ENCODE results near the gene PYGB.
"Not testable (repeated sequence)": the region's sequence is repeated elsewhere in the genome, so short reads cannot be mapped to it uniquely, and the experiment has no call there.

The PYGB gene

DNA sequence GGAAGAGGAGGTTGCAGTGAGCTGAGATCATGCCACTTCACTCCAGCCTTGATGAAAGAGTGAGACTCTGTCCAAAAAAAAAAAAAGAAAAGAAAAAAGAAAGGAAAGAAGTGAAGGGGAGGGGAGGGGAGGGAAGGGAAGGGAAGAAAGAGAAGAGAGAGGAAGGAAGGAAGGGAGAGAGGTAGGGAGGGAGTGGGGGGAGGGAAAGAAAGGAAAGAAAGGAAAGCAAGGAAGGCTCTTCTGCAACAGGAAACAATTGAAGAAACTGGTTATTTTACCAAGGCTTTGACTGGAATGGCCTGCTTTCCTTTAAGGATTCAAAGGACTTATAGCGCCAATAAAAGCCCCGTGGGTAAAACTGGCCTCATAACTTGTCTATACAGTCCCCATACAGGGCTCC, 78.1 kb downstream of the PYGB start:
- in situ Hi-C loops (cut with MboI; ENCODE audit: low pct_unique_long_range_greater_than_20kb, low sequenced_read_pairs, unreplicated experiment) = no loop called here
- no peak for DNase-seq (ENCODE audit: low spot score)
- TF ChIP-seq CTCF (IDR thresholded peaks at IDR 0.05; ENCODE audit: extremely low read depth, insufficient read depth, missing control alignments) = no peak

DNA sequence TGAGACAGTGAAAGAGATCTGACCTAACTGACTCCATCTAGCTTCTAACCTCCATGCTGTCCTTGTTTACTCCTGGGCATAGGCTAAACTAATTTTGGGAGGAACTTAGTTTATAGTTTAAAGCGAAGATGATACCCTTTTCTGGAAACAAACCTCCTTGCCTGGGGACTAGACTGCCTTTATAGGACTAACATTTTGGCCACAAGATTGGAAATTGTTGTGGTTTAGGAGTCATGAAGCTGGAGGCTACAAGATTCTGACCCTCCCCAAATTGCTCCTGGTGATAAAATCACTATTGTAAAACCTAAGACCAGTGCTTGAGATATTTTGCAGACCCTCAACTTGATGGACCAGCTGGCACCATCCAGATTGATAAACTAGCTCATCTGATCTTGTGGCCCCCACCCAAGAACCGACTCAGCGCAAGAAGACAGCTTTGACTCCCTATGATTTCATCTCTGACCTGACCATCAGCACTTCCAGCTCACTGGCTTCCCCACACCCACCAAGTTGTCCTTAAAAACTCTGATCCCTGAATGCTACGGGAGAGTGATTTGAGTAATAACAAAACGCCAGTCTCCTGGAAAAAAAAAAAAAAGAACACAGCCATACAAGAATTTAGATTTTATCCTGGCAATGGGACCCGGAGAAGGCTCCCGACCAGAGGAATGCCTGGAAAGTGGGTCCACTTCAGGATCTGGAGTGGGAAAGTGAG, 79.8 kb downstream of the PYGB start:
- no peak for TF ChIP-seq CTCF (IDR thresholded peaks at IDR 0.05; ENCODE audit: extremely low read depth, insufficient read depth, missing control alignments)
- no peak for DNase-seq (ENCODE audit: low spot score)
- in situ Hi-C loops (cut with MboI; ENCODE audit: low pct_unique_long_range_greater_than_20kb, low sequenced_read_pairs, unreplicated experiment) = no loop called here

DNA sequence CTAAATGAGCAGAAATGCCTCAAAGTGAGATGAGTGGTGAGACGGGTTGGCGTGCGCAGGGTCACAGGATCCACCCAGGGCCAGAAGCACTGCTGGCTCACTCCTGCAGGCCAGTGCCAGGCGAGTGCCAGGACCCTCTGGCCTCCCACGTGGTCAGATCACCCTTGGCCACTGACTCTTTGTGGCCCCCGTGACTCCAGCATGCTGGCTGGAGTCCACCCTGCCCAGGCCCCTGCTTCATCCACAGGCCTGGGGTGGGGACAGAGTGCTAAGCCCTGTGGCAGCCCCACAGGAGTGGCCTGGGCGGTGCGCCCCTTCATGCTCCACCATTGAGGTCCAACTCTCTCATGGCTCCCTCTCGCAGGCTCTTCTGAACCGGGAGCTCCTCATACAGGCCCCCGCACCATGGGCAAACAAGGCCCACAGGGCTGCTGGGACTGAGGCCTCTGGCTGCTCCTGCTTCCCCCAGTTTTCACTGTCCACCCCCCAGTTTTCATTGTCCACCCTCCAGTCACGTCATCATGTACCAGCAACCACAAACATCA, 81.1 kb downstream of the PYGB start:
- DNase-seq (ENCODE audit: low spot score) = no peak
- no peak for TF ChIP-seq CTCF (IDR thresholded peaks at IDR 0.05; ENCODE audit: extremely low read depth, insufficient read depth, missing control alignments)
- in situ Hi-C loops (cut with MboI; ENCODE audit: low pct_unique_long_range_greater_than_20kb, low sequenced_read_pairs, unreplicated experiment) = no loop called here

DNA sequence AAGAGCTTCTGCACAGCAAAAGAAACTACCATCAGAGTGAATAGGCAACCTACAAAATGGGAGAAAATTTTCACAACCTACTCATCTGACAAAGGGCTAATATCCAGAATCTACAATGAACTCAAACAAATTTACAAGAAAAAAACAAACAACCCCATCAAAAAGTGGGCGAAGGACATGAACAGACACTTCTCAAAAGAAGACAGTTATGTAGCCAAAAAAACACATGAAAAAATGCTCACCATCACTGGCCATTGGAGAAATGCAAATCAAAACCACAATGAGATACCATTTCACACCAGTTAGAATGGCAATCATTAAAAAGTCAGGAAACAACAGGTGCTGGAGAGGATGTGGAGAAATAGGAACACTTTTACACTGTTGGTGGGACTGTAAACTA, 87.1 kb downstream of the PYGB start:
- in situ Hi-C loops (cut with MboI; ENCODE audit: low pct_unique_long_range_greater_than_20kb, low sequenced_read_pairs, unreplicated experiment); DNase-seq (ENCODE audit: low spot score): not testable (repeated sequence)

DNA sequence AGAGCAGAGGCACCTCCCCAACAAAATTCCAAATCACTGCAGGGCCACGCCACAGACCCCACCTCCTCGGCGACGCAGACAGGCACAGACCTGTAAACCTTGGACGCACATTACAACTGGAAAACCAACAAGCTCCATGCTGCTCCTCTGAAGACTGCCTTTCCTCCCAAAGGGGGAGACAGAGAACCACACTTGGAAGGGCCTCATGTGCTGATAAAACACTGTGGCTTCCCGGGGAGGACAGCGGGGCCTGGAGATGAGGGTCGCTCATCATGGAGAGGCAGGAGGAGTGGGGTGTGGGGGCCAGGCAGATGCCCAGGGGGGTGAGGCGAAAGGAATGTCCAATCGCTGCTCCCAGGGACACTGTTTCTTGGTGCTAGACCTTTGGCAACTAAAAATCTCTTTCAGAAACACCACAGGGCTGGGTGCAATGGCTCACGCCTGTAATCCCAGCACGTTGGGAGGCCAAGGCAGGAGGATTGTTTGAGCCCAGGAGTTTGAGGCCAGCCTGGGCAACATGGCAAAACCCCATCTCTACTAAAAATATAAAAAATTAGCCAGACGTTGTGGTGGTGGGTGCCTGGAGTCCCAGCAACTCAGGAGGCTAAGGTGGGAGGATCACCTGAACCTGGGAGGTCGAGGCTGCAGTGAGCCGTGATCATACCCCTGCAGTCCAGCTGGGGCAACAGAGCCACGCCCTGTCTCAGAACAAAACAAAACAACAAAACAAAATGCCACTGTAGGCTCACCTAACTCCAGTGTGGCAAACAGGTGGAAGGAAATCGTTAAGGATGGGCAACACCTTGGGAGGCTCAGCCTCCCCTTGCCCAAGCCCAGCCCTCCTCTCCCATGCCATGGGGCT, 88.9 kb downstream of the PYGB start:
- DNase-seq (ENCODE audit: low spot score) = no peak
- in situ Hi-C loops (cut with MboI; ENCODE audit: low pct_unique_long_range_greater_than_20kb, low sequenced_read_pairs, unreplicated experiment) = no loop called here

GRCh38 chr20:25338112-25339023, 90.5 kb downstream of the PYGB start:
- no peak for TF ChIP-seq CTCF (IDR thresholded peaks at IDR 0.05; ENCODE audit: extremely low read depth, insufficient read depth, missing control alignments)
- no peak for DNase-seq (ENCODE audit: low spot score)
- in situ Hi-C loops (cut with MboI; ENCODE audit: low pct_unique_long_range_greater_than_20kb, low sequenced_read_pairs, unreplicated experiment) = no loop called here

More for the DNA sequence above, 88.9 kb downstream of the PYGB start:
- TF ChIP-seq CTCF (IDR thresholded peaks at IDR 0.05; ENCODE audit: extremely low read depth, insufficient read depth, missing control alignments) = no peak
